ENCODE results near the gene ARNT2. TPM values are rescaled to one million over a fixed set of nuclear protein-coding genes. Genes with fewer than 3 reads are reported as not detected.

Gene ARNT2
- total RNA-seq, 1 experiment from 2014 or later, result 3.1 TPM

GRCh38 chr15:80476036-80476435, 71.9 kb downstream of the ARNT2 start:
- no peaks in the 10 kb centered on the region for H3K36me3 ChIP-seq (replicated peaks; ENCODE audit: control insufficient read depth, insufficient read depth, low read length)
- no peak for DNase-seq
- no peaks in the 10 kb centered on the region for H3K27me3 ChIP-seq (ENCODE audit: control insufficient read depth, insufficient read depth, low read length)
- no peak overlapping the region for H3K4me3 ChIP-seq (ENCODE audit: insufficient read depth, low read depth, low read length)

- Histone ChIP-seq H3K4me3 (ENCODE audit: insufficient read depth, low read depth, low read length) (no peak overlapping the region), H3K27me3 (ENCODE audit: control insufficient read depth, insufficient read depth, low read length) (no peaks in the 10 kb centered on the region), H3K36me3 (replicated peaks; ENCODE audit: control insufficient read depth, insufficient read depth, low read length) (no peaks in the 10 kb centered on the region)
- no peak for DNase-seq
Measured at GRCh38 chr15:80478075-80478474, 73.9 kb downstream of the ARNT2 start.

GRCh38 chr15:80479191-80479590, 75.0 kb downstream of the ARNT2 start:
- H3K27me3 ChIP-seq (ENCODE audit: control insufficient read depth, insufficient read depth, low read length), result no peaks in the 10 kb centered on the region
- no peak overlapping the region for H3K4me3 ChIP-seq (ENCODE audit: insufficient read depth, low read depth, low read length)
- no peak for DNase-seq
- no peaks in the 10 kb centered on the region for H3K36me3 ChIP-seq (replicated peaks; ENCODE audit: control insufficient read depth, insufficient read depth, low read length)

- Histone ChIP-seq H3K4me3 (ENCODE audit: insufficient read depth, low read depth, low read length) (no peak overlapping the region), H3K27me3 (ENCODE audit: control insufficient read depth, insufficient read depth, low read length) (no peaks in the 10 kb centered on the region), H3K36me3 (replicated peaks; ENCODE audit: control insufficient read depth, insufficient read depth, low read length) (no peaks in the 10 kb centered on the region)
- no peak for DNase-seq
Measured at GRCh38 chr15:80480171-80480811, 76.1 kb downstream of the ARNT2 start.

- H3K4me3 ChIP-seq (ENCODE audit: insufficient read depth, low read depth, low read length), result no peak overlapping the region
- no peaks in the 10 kb centered on the region for H3K27me3 ChIP-seq (ENCODE audit: control insufficient read depth, insufficient read depth, low read length)
- no peak for DNase-seq
- H3K36me3 ChIP-seq (replicated peaks; ENCODE audit: control insufficient read depth, insufficient read depth, low read length), result no peaks in the 10 kb centered on the region
Measured at GRCh38 chr15:80480909-80481308, 76.7 kb downstream of the ARNT2 start.

- DNase-seq, result no peak
- H3K27me3 ChIP-seq (ENCODE audit: control insufficient read depth, insufficient read depth, low read length), result no peaks in the 10 kb centered on the region
Measured at GRCh38 chr15:80482696-80483095, 78.5 kb downstream of the ARNT2 start.

GRCh38 chr15:80483725-80484161, 79.6 kb downstream of the ARNT2 start:
- no peaks in the 10 kb centered on the region for H3K27me3 ChIP-seq (ENCODE audit: control insufficient read depth, insufficient read depth, low read length)
- DNase-seq, result no peak
- H3K36me3 ChIP-seq (replicated peaks; ENCODE audit: control insufficient read depth, insufficient read depth, low read length), result no peaks in the 10 kb centered on the region
- no peak overlapping the region for H3K4me3 ChIP-seq (ENCODE audit: insufficient read depth, low read depth, low read length)

More at GRCh38 chr15:80482696-80483095, 78.5 kb downstream of the ARNT2 start:
- H3K4me3 ChIP-seq (ENCODE audit: insufficient read depth, low read depth, low read length), result no peak overlapping the region
- H3K36me3 ChIP-seq (replicated peaks; ENCODE audit: control insufficient read depth, insufficient read depth, low read length), result no peaks in the 10 kb centered on the region

- DNase-seq, result no peak
- no peaks in the 10 kb centered on the region for H3K36me3 ChIP-seq (replicated peaks; ENCODE audit: control insufficient read depth, insufficient read depth, low read length)
- H3K4me3 ChIP-seq (ENCODE audit: insufficient read depth, low read depth, low read length), result no peak overlapping the region
- H3K27me3 ChIP-seq (ENCODE audit: control insufficient read depth, insufficient read depth, low read length), result no peaks in the 10 kb centered on the region
Measured at GRCh38 chr15:80484333-80484864, 80.2 kb downstream of the ARNT2 start.

- Histone ChIP-seq H3K4me3 (ENCODE audit: insufficient read depth, low read depth, low read length) (no peak overlapping the region), H3K27me3 (ENCODE audit: control insufficient read depth, insufficient read depth, low read length) (no peaks in the 10 kb centered on the region)
- no peak for DNase-seq
Measured at GRCh38 chr15:80485370-80486164, 81.4 kb downstream of the ARNT2 start.

GRCh38 chr15:80487839-80488390, 83.7 kb downstream of the ARNT2 start:
- no peaks in the 10 kb centered on the region for H3K36me3 ChIP-seq (replicated peaks; ENCODE audit: control insufficient read depth, insufficient read depth, low read length)
- H3K27me3 ChIP-seq (ENCODE audit: control insufficient read depth, insufficient read depth, low read length), result no peaks in the 10 kb centered on the region
- H3K4me3 ChIP-seq (ENCODE audit: insufficient read depth, low read depth, low read length), result no peak overlapping the region
- DNase-seq, result no peak

More at GRCh38 chr15:80485370-80486164, 81.4 kb downstream of the ARNT2 start:
- H3K36me3 ChIP-seq (replicated peaks; ENCODE audit: control insufficient read depth, insufficient read depth, low read length), result no peaks in the 10 kb centered on the region

- no peak for DNase-seq
- no peaks in the 10 kb centered on the region for H3K36me3 ChIP-seq (replicated peaks; ENCODE audit: control insufficient read depth, insufficient read depth, low read length)
- no peaks in the 10 kb centered on the region for H3K27me3 ChIP-seq (ENCODE audit: control insufficient read depth, insufficient read depth, low read length)
- no peak overlapping the region for H3K4me3 ChIP-seq (ENCODE audit: insufficient read depth, low read depth, low read length)
Measured at GRCh38 chr15:80489030-80489594, 84.9 kb downstream of the ARNT2 start.

- no peaks in the 10 kb centered on the region for H3K36me3 ChIP-seq (replicated peaks; ENCODE audit: control insufficient read depth, insufficient read depth, low read length)
- H3K27me3 ChIP-seq (ENCODE audit: control insufficient read depth, insufficient read depth, low read length), result no peaks in the 10 kb centered on the region
- no peak for DNase-seq
- no peak overlapping the region for H3K4me3 ChIP-seq (ENCODE audit: insufficient read depth, low read depth, low read length)
Measured at GRCh38 chr15:80490431-80490990, 86.3 kb downstream of the ARNT2 start.

- no peaks in the 10 kb centered on the region for H3K27me3 ChIP-seq (ENCODE audit: control insufficient read depth, insufficient read depth, low read length)
- no peak overlapping the region for H3K4me3 ChIP-seq (ENCODE audit: insufficient read depth, low read depth, low read length)
- DNase-seq, result no peak
- H3K36me3 ChIP-seq (replicated peaks; ENCODE audit: control insufficient read depth, insufficient read depth, low read length), result no peaks in the 10 kb centered on the region
Measured at GRCh38 chr15:80491163-80491847, 87.1 kb downstream of the ARNT2 start.

- no peaks in the 10 kb centered on the region for H3K36me3 ChIP-seq (replicated peaks; ENCODE audit: control insufficient read depth, insufficient read depth, low read length)
- no peak for DNase-seq
Measured at GRCh38 chr15:80492409-80492808, 88.2 kb downstream of the ARNT2 start.

More at GRCh38 chr15:80492409-80492808, 88.2 kb downstream of the ARNT2 start:
- H3K4me3 ChIP-seq (ENCODE audit: insufficient read depth, low read depth, low read length), result no peak overlapping the region
- H3K27me3 ChIP-seq (ENCODE audit: control insufficient read depth, insufficient read depth, low read length), result no peaks in the 10 kb centered on the region

Measured in H7 (cell line).